ENCODE results near the gene RASAL1.

- TF ChIP-seq, protein P1, sequence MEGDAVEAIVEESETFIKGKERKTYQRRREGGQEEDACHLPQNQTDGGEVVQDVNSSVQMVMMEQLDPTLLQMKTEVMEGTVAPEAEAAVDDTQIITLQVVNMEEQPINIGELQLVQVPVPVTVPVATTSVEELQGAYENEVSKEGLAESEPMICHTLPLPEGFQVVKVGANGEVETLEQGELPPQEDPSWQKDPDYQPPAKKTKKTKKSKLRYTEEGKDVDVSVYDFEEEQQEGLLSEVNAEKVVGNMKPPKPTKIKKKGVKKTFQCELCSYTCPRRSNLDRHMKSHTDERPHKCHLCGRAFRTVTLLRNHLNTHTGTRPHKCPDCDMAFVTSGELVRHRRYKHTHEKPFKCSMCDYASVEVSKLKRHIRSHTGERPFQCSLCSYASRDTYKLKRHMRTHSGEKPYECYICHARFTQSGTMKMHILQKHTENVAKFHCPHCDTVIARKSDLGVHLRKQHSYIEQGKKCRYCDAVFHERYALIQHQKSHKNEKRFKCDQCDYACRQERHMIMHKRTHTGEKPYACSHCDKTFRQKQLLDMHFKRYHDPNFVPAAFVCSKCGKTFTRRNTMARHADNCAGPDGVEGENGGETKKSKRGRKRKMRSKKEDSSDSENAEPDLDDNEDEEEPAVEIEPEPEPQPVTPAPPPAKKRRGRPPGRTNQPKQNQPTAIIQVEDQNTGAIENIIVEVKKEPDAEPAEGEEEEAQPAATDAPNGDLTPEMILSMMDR (IDR thresholded peaks at IDR 0.05), result no peak
- TF ChIP-seq POLR2A (IDR thresholded peaks at IDR 0.05), result no peak
- TF ChIP-seq EP300 (IDR thresholded peaks at IDR 0.05), result no peak
Measured at GRCh38 chr12:113073586-113073985, 62.0 kb downstream of the RASAL1 start.
